B cell (primary cell): ENCODE results near the gene SYNE1. TPM values are rescaled to one million over a fixed set of nuclear protein-coding genes. Genes with fewer than 3 reads are reported as not detected.

ENCODE experiments used
- ATAC-seq: fragments of 200-7000 bp; cut with Tn5 transposase; one replicate; pipeline ENCODE4 v1.10.0; 2021; ENCODE audit warnings: low read depth, mild to moderate bottlenecking, moderate number of reproducible peaks, moderate library complexity
- CTCF ChIA-PET: fragments of 350-600 bp; sonication (Branson Sonifier 250); formaldehyde crosslinking; loops from one replicate; lab custom pipeline; 2021; ENCODE audit warnings: antibody characterized with exemption, inconsistent platforms; lab: Charles Lee
- POLR2A ChIA-PET: fragments of 350-600 bp; sonication (Branson Sonifier 250); formaldehyde crosslinking; loops from one replicate; lab custom pipeline; 2021; ENCODE audit warnings: antibody characterized with exemption; lab: Charles Lee
- DNase-seq: peaks from one replicate; pipeline ENCODE4 v3.0.0; 2013
- H2AFZ ChIP-seq: 2 replicates; pipeline ENCODE4 v1.6.1; 2012; ENCODE audit warnings: mild to moderate bottlenecking, low read depth, low read length; ENCODE audit not compliant: insufficient read depth, poor library complexity, severe bottlenecking
- H3K27ac ChIP-seq, 2 donors: 1 replicate in 1 of 2; 2 replicates in 1 of 2; pipeline ENCODE4 v1.5.1; 2012 to 2013; ENCODE audit warnings: low read length in 2 of 2, mild to moderate bottlenecking in 2 of 2, moderate library complexity in 1 of 2
- H3K27me3 ChIP-seq, 4 experiments: fragments of 200-600 bp in 1 of 4; sonication (generic) in 1 of 4; replicated peaks in 1 of 4; 1 replicate in 2 of 4; 2 replicates in 2 of 4; pipeline versions ENCODE4 v1.6.1 to v1.7.0; 2013 to 2016; ENCODE audit warnings: low read length in 3 of 4, mild to moderate bottlenecking in 2 of 4, mixed read lengths in 1 of 4, moderate library complexity in 1 of 4; ENCODE audit not compliant: insufficient read depth in 4 of 4, control insufficient read depth in 3 of 4; ENCODE audit errors: control extremely low read depth in 1 of 4
- H3K36me3 ChIP-seq, 2 experiments: replicated peaks in 1 of 2; 1 replicate in 1 of 2; 2 replicates in 1 of 2; pipeline versions ENCODE4 v1.6.1 to v1.7.1; 2013; ENCODE audit warnings: low read length in 1 of 2; ENCODE audit not compliant: insufficient read depth in 2 of 2, control insufficient read depth in 1 of 2; ENCODE audit errors: control extremely low read depth in 1 of 2, extremely low read depth in 1 of 2
- H3K4me1 ChIP-seq, 2 donors: fragments of 200-600 bp in 1 of 2; sonication (generic) in 1 of 2; 1 replicate in 1 of 2; 2 replicates in 1 of 2; pipeline versions ENCODE4 v1.5.1 to v1.6.1; 2013 to 2017; ENCODE audit warnings: low read length in 2 of 2; ENCODE audit not compliant: control insufficient read depth in 2 of 2, insufficient read depth in 2 of 2
- H3K4me2 ChIP-seq: replicated peaks from 2 replicates; pipeline ENCODE3; 2012; ENCODE audit warnings: mild to moderate bottlenecking, low read depth, low read length; ENCODE audit not compliant: poor library complexity, severe bottlenecking
- H3K4me3 ChIP-seq, 5 experiments: fragments of 200-600 bp in 1 of 5; sonication (generic) in 1 of 5; 1 replicate in 3 of 5; 2 replicates in 2 of 5; pipeline versions ENCODE4 v1.5.1 to v1.7.0; 2011 to 2016; ENCODE audit warnings: low read length in 4 of 5, mild to moderate bottlenecking in 4 of 5, low read depth in 2 of 5, control low read depth in 1 of 5, moderate library complexity in 1 of 5; ENCODE audit not compliant: insufficient read depth in 1 of 5; ENCODE audit errors: control extremely low read depth in 1 of 5, extremely low read depth in 1 of 5
- H3K79me2 ChIP-seq: fragments of 200-600 bp; sonication (generic); one replicate; pipeline ENCODE4 v1.6.0; 2016; ENCODE audit warnings: low read length; ENCODE audit not compliant: control insufficient read depth, insufficient read depth
- H3K9ac ChIP-seq: fragments of 200-600 bp; sonication (generic); 2 replicates; pipeline ENCODE4 v1.6.1; 2017; ENCODE audit warnings: mild to moderate bottlenecking, low read length, moderate library complexity
- H3K9me3 ChIP-seq, 3 donors: one replicate each; pipeline versions ENCODE4 v1.6.1 to v1.7.1; 2013; ENCODE audit warnings: low read length in 2 of 3; ENCODE audit not compliant: control insufficient read depth in 2 of 3, insufficient read depth in 1 of 3; ENCODE audit errors: control extremely low read depth in 1 of 3
- H4K20me1 ChIP-seq: 2 replicates; pipeline ENCODE4 v1.6.0; 2012; ENCODE audit warnings: mild to moderate bottlenecking, low read length; ENCODE audit not compliant: insufficient read depth, control insufficient read depth, poor library complexity, severe bottlenecking
- H3K27ac Mint-ChIP-seq: one replicate; pipeline ENCODE4 v1.8.0; 2021; ENCODE audit warnings: mixed read lengths
- H3K27me3 Mint-ChIP-seq: one replicate; pipeline ENCODE4 v1.8.0; 2021; ENCODE audit warnings: mixed read lengths
- H3K4me1 Mint-ChIP-seq: one replicate; pipeline ENCODE4 v1.8.0; 2021; ENCODE audit warnings: mixed read lengths
- H3K4me3 Mint-ChIP-seq: one replicate; pipeline ENCODE4 v1.8.0; 2021; ENCODE audit warnings: mixed read lengths
- H3K9me3 Mint-ChIP-seq: one replicate; pipeline ENCODE4 v1.8.0; 2022; ENCODE audit warnings: mixed read lengths; ENCODE audit not compliant: insufficient read depth
- CTCF ChIP-seq: fragments of 200-600 bp; IDR thresholded peaks from one replicate; pipeline ENCODE4 v1.8.0; 2022; ENCODE audit warnings: antibody characterized with exemption, mild to moderate bottlenecking
- EZH2 ChIP-seq: IDR thresholded peaks from 2 replicates; pipeline ENCODE4 v1.6.1; 2012; ENCODE audit warnings: borderline replicate concordance, low read depth, mild to moderate bottlenecking, moderate library complexity, low read length; ENCODE audit not compliant: insufficient read depth, poor library complexity, severe bottlenecking
- WGBS: methylation state at CpG from one replicate; pipeline ENCODE4 v1.1.5; 2013; ENCODE audit warnings: missing lambda C conversion rate; ENCODE audit not compliant: insufficient coverage; 5-methylcytosine and 5-hydroxymethylcytosine counted together
- intact Hi-C: fragments of 100-400 bp; cut with micrococcal nuclease; formaldehyde crosslinking; loops from one replicate; pipeline ENCODE4 v1.10.0; 2022
- polyA plus RNA-seq: library from polyadenylated mRNA; depleted of rRNA; stranded (reverse); fragments of >200 nt; gene quantifications from 2 replicates; pipeline ENCODE4 v1.2.3, GENCODE V29; 2012
- total RNA-seq, 2 donors: library from RNA; stranded (reverse); fragments of 120-200 nt in 1 of 2; gene quantifications; 1 replicate in 1 of 2; 2 replicates in 1 of 2; pipeline versions ENCODE4 v1.2.3 to v1.2.4, GENCODE V29; 2013 to 2022

The SYNE1 gene
- total and polyA plus RNA-seq, 2 donors (not counting 1 experiment from before 2014, with no cell fraction given): 49.2 to 108 TPM

- Histone ChIP-seq H3K9ac (no peak overlapping the region), H3K4me1 (no peaks in the 10 kb centered on the region), H3K79me2 (no peaks in the 10 kb centered on the region), H3K9me3 (no peaks in the 10 kb centered on the region), H3K4me3 (no peak overlapping the region), H4K20me1 (no peaks in the 10 kb centered on the region), H3K36me3 (peaks cover 0 to 61% of the 10 kb centered on the region in 2 experiments), H2AFZ (no peak overlapping the region), H3K27me3 (no peaks in the 10 kb centered on the region), H3K4me2 (no peak overlapping the region), H3K27ac (no peak overlapping the region)
- ATAC-seq (no peak), DNase-seq (no peak)
- peaks cover 10% of the 10 kb centered on the region for H3K4me1 Mint-ChIP-seq
- intact Hi-C loops: no loop called here
- no peak overlapping the region for H3K27ac Mint-ChIP-seq
- TF ChIP-seq EZH2 (no peak), CTCF (no peak)
- H3K4me3 Mint-ChIP-seq: no peak overlapping the region
- CTCF ChIA-PET: interaction anchor here (1.1 to 6.3 kb wide), 5 partner anchors 9 to 446 kb away, joined by 3 to 90 read pairs (median 6); no protein-coding TSS in a partner anchor
- WGBS: 100% methylated on average over 1 of the region's 3 CpGs
- no peaks in the 10 kb centered on the region for H3K27me3 Mint-ChIP-seq
- H3K9me3 Mint-ChIP-seq: peaks cover 5% of the 10 kb centered on the region
- POLR2A ChIA-PET: no interaction called here
These were observed 515.3 kb downstream of the SYNE1 start for GRCh38 chr6:152121910-152122309.

GRCh38 chr6:152119831-152120230 is 517.3 kb downstream of the SYNE1 start:
- Mint-ChIP-seq H3K4me1 (peaks cover 10% of the 10 kb centered on the region), H3K27ac (no peak overlapping the region), H3K9me3 (peaks cover 5% of the 10 kb centered on the region), H3K27me3 (no peaks in the 10 kb centered on the region), H3K4me3 (no peak overlapping the region)
- no peak overlapping the region for H3K27ac ChIP-seq
- intact Hi-C loops: no loop called here
- no peak overlapping the region for H2AFZ ChIP-seq
- ATAC-seq (no peak), DNase-seq (no peak)
- 98% methylated on average over 5 of the region's 7 CpGs for WGBS
- H4K20me1 ChIP-seq: no peaks in the 10 kb centered on the region
- H3K9ac ChIP-seq: no peak overlapping the region
- no peaks in the 10 kb centered on the region for H3K27me3 ChIP-seq
- ChIA-PET POLR2A (no interaction called here), CTCF (no interaction called here)
- no peak overlapping the region for H3K4me3 ChIP-seq
- no peaks in the 10 kb centered on the region for H3K4me1 ChIP-seq
- H3K9me3 ChIP-seq: no peaks in the 10 kb centered on the region
- no peak overlapping the region for H3K4me2 ChIP-seq
- H3K36me3 ChIP-seq: peaks cover 0 to 46% of the 10 kb centered on the region in 2 experiments
- TF ChIP-seq CTCF (no peak), EZH2 (no peak)
- no peaks in the 10 kb centered on the region for H3K79me2 ChIP-seq
